Stimulated activated naive B cell treated with anti-CD40 and anti-IgM and Interleukin-4, amounts not matched to agents 10 μg/mL and 1 μg/mL and 100 μg/mL, for 72 hours (primary cell): ENCODE data around the gene BCAS3.
A peak's percentile ranks its signal among the peaks of the same experiment; 100 is the strongest.

Source experiments
- ATAC-seq, 2 donors: fragments of 150-1000 bp; cut with Tn5 transposase; replicated peaks; 2 replicates each; pipeline ENCODE4 v1.10.0; 2021; ENCODE audit warnings: moderate library complexity in 1 of 2
- DNase-seq: peaks from one replicate; pipeline ENCODE4 v3.0.0; 2021
- H3K27ac Mint-ChIP-seq: one replicate; pipeline ENCODE4 v1.8.0; 2022; ENCODE audit warnings: mild to moderate bottlenecking, mixed read lengths
- H3K27me3 Mint-ChIP-seq, 2 donors: one replicate each; pipeline ENCODE4 v1.8.0; 2022; ENCODE audit warnings: mixed read lengths in 2 of 2
- H3K36me3 Mint-ChIP-seq, 2 donors: one replicate each; pipeline ENCODE4 v1.8.0; 2022; ENCODE audit warnings: mixed read lengths in 2 of 2, mild to moderate bottlenecking in 1 of 2
- H3K4me1 Mint-ChIP-seq, 2 donors: one replicate each; pipeline ENCODE4 v1.8.0; 2022; ENCODE audit warnings: mixed read lengths in 2 of 2, mild to moderate bottlenecking in 1 of 2
- H3K4me3 Mint-ChIP-seq, 2 donors: one replicate each; pipeline ENCODE4 v1.8.0; 2022; ENCODE audit warnings: mild to moderate bottlenecking in 2 of 2, mixed read lengths in 2 of 2, moderate library complexity in 1 of 2
- H3K9me3 Mint-ChIP-seq, 2 donors: one replicate each; pipeline ENCODE4 v1.8.0; 2022; ENCODE audit warnings: mixed read lengths in 2 of 2, mild to moderate bottlenecking in 1 of 2

The BCAS3 gene

GRCh38 chr17:61185385-61185784 lies 507.7 kb downstream of the BCAS3 start:
- no peaks in the 10 kb centered on the region for H3K9me3 Mint-ChIP-seq
- no peaks in the 10 kb centered on the region for H3K27me3 Mint-ChIP-seq
- ATAC-seq (no peak), DNase-seq (no peak)
- H3K4me1 Mint-ChIP-seq, result peaks cover 11 to 23% of the 10 kb centered on the region in 2 donors
- no peak overlapping the region for H3K4me3 Mint-ChIP-seq
- H3K27ac Mint-ChIP-seq, result no peak overlapping the region
- no peaks in the 10 kb centered on the region for H3K36me3 Mint-ChIP-seq

- no peaks in the 10 kb centered on the region for H3K27me3 Mint-ChIP-seq
- H3K4me3 Mint-ChIP-seq, result no peak overlapping the region
- DNase-seq, result no peak
- peaks cover 0 to 3% of the 10 kb centered on the region in 2 donors for H3K9me3 Mint-ChIP-seq
- no peak overlapping the region for H3K27ac Mint-ChIP-seq
- peaks cover 11 to 23% of the 10 kb centered on the region in 2 donors for H3K4me1 Mint-ChIP-seq
- peaks cover 0 to 3% of the 10 kb centered on the region in 2 donors for H3K36me3 Mint-ChIP-seq
- ATAC-seq, result no peak
Observed at GRCh38 chr17:61187038-61187437, 509.4 kb downstream of the BCAS3 start.

- Mint-ChIP-seq H3K9me3 (peaks cover 0 to 3% of the 10 kb centered on the region in 2 donors), H3K27me3 (no peaks in the 10 kb centered on the region), H3K27ac (no peak overlapping the region), H3K36me3 (peaks cover 0 to 3% of the 10 kb centered on the region in 2 donors), H3K4me3 (no peak overlapping the region), H3K4me1 (peaks cover 11 to 23% of the 10 kb centered on the region in 2 donors)
- peak in 1 of 2 donors; percentile 20 for ATAC-seq
- no peak for DNase-seq
Observed at GRCh38 chr17:61188081-61188480, 510.4 kb downstream of the BCAS3 start.

- no peak for ATAC-seq
Observed at GRCh38 chr17:61189968-61190367, 512.3 kb downstream of the BCAS3 start.

GRCh38 chr17:61196302-61196704 lies 518.7 kb downstream of the BCAS3 start:
- no peaks in the 10 kb centered on the region for H3K27me3 Mint-ChIP-seq
- ATAC-seq (no peak), DNase-seq (no peak)
- H3K9me3 Mint-ChIP-seq, result peaks cover 0 to 3% of the 10 kb centered on the region in 2 donors
- H3K4me3 Mint-ChIP-seq, result no peak overlapping the region
- no peaks in the 10 kb centered on the region for H3K4me1 Mint-ChIP-seq
- H3K27ac Mint-ChIP-seq, result no peak overlapping the region
- peaks cover 0 to 3% of the 10 kb centered on the region in 2 donors for H3K36me3 Mint-ChIP-seq

More at GRCh38 chr17:61189968-61190367, 512.3 kb downstream of the BCAS3 start:
- peaks cover 0 to 7% of the 10 kb centered on the region in 2 donors for H3K4me1 Mint-ChIP-seq
- H3K27ac Mint-ChIP-seq, result no peak overlapping the region
- H3K4me3 Mint-ChIP-seq, result no peak overlapping the region
- H3K27me3 Mint-ChIP-seq, result no peaks in the 10 kb centered on the region
- no peak for DNase-seq
- peaks cover 0 to 3% of the 10 kb centered on the region in 2 donors for H3K9me3 Mint-ChIP-seq
- H3K36me3 Mint-ChIP-seq, result peaks cover 0 to 3% of the 10 kb centered on the region in 2 donors

- Mint-ChIP-seq H3K4me3 (no peak overlapping the region), H3K36me3 (no peaks in the 10 kb centered on the region)
Observed at GRCh38 chr17:61196799-61197198, 519.1 kb downstream of the BCAS3 start.

GRCh38 chr17:61199431-61200338 lies 522.0 kb downstream of the BCAS3 start:
- Mint-ChIP-seq H3K9me3 (no peaks in the 10 kb centered on the region), H3K4me1 (no peaks in the 10 kb centered on the region), H3K27ac (no peak overlapping the region), H3K4me3 (no peak overlapping the region), H3K27me3 (no peaks in the 10 kb centered on the region), H3K36me3 (no peaks in the 10 kb centered on the region)
- no peak for DNase-seq
- no peak for ATAC-seq

More at GRCh38 chr17:61196799-61197198, 519.1 kb downstream of the BCAS3 start:
- H3K4me1 Mint-ChIP-seq, result no peaks in the 10 kb centered on the region
- no peaks in the 10 kb centered on the region for H3K27me3 Mint-ChIP-seq
- no peak overlapping the region for H3K27ac Mint-ChIP-seq
- ATAC-seq, result no peak
- H3K9me3 Mint-ChIP-seq, result no peaks in the 10 kb centered on the region
- no peak for DNase-seq

- no peak overlapping the region for H3K4me3 Mint-ChIP-seq
- ATAC-seq, result no peak
- H3K27me3 Mint-ChIP-seq, result no peaks in the 10 kb centered on the region
- no peaks in the 10 kb centered on the region for H3K4me1 Mint-ChIP-seq
- no peaks in the 10 kb centered on the region for H3K9me3 Mint-ChIP-seq
- no peak for DNase-seq
- no peak overlapping the region for H3K27ac Mint-ChIP-seq
- H3K36me3 Mint-ChIP-seq, result no peaks in the 10 kb centered on the region
Observed at GRCh38 chr17:61200339-61200715, 522.7 kb downstream of the BCAS3 start.

GRCh38 chr17:61201211-61201610 lies 523.6 kb downstream of the BCAS3 start:
- no peak overlapping the region for H3K4me3 Mint-ChIP-seq
- H3K36me3 Mint-ChIP-seq, result no peaks in the 10 kb centered on the region
- no peak for ATAC-seq
- no peaks in the 10 kb centered on the region for H3K9me3 Mint-ChIP-seq
- no peak overlapping the region for H3K27ac Mint-ChIP-seq
- no peaks in the 10 kb centered on the region for H3K27me3 Mint-ChIP-seq
- DNase-seq, result no peak
- H3K4me1 Mint-ChIP-seq, result no peaks in the 10 kb centered on the region

- H3K9me3 Mint-ChIP-seq, result no peaks in the 10 kb centered on the region
- H3K27me3 Mint-ChIP-seq, result no peaks in the 10 kb centered on the region
- no peak overlapping the region for H3K4me3 Mint-ChIP-seq
- DNase-seq, result no peak
- no peak overlapping the region for H3K27ac Mint-ChIP-seq
- no peaks in the 10 kb centered on the region for H3K36me3 Mint-ChIP-seq
- no peaks in the 10 kb centered on the region for H3K4me1 Mint-ChIP-seq
- ATAC-seq, result no peak
Observed at GRCh38 chr17:61202564-61202963, 524.9 kb downstream of the BCAS3 start.

GRCh38 chr17:61203671-61204131 lies 526.0 kb downstream of the BCAS3 start:
- no peaks in the 10 kb centered on the region for H3K9me3 Mint-ChIP-seq
- no peak overlapping the region for H3K27ac Mint-ChIP-seq
- no peaks in the 10 kb centered on the region for H3K36me3 Mint-ChIP-seq
- H3K27me3 Mint-ChIP-seq, result no peaks in the 10 kb centered on the region
- ATAC-seq, result no peak
- H3K4me1 Mint-ChIP-seq, result no peaks in the 10 kb centered on the region
- H3K4me3 Mint-ChIP-seq, result no peak overlapping the region
- no peak for DNase-seq

- DNase-seq (no peak), ATAC-seq (no peak)
- H3K27me3 Mint-ChIP-seq, result no peaks in the 10 kb centered on the region
- H3K9me3 Mint-ChIP-seq, result no peaks in the 10 kb centered on the region
- no peaks in the 10 kb centered on the region for H3K36me3 Mint-ChIP-seq
- H3K4me1 Mint-ChIP-seq, result no peaks in the 10 kb centered on the region
- H3K4me3 Mint-ChIP-seq, result no peak overlapping the region
- no peak overlapping the region for H3K27ac Mint-ChIP-seq
Observed at GRCh38 chr17:61204456-61204855, 526.8 kb downstream of the BCAS3 start.

GRCh38 chr17:61205401-61205800 lies 527.8 kb downstream of the BCAS3 start:
- Mint-ChIP-seq H3K27me3 (no peaks in the 10 kb centered on the region), H3K27ac (no peak overlapping the region), H3K36me3 (no peaks in the 10 kb centered on the region), H3K4me1 (no peaks in the 10 kb centered on the region), H3K9me3 (no peaks in the 10 kb centered on the region), H3K4me3 (no peak overlapping the region)
- no peak for DNase-seq
- no peak for ATAC-seq

GRCh38 chr17:61205931-61206330 lies 528.3 kb downstream of the BCAS3 start:
- Mint-ChIP-seq H3K36me3 (no peaks in the 10 kb centered on the region), H3K4me3 (no peak overlapping the region), H3K27ac (no peak overlapping the region), H3K9me3 (no peaks in the 10 kb centered on the region), H3K4me1 (no peaks in the 10 kb centered on the region), H3K27me3 (no peaks in the 10 kb centered on the region)
- ATAC-seq (no peak), DNase-seq (no peak)

GRCh38 chr17:61206922-61207321 lies 529.3 kb downstream of the BCAS3 start:
- Mint-ChIP-seq H3K4me1 (no peaks in the 10 kb centered on the region), H3K4me3 (no peak overlapping the region), H3K9me3 (no peaks in the 10 kb centered on the region), H3K27ac (no peak overlapping the region), H3K36me3 (no peaks in the 10 kb centered on the region), H3K27me3 (no peaks in the 10 kb centered on the region)
- ATAC-seq (no peak), DNase-seq (no peak)
